Activated CD4-positive, CD25-positive, alpha-beta regulatory T cell treated with anti-CD3 and anti-CD28 coated beads, Interleukin-2, amount 50 U/mL, for 16 hours (primary cell): ENCODE measurements around the gene ABHD17A.
"Not testable (repeated sequence)": the region's sequence is repeated elsewhere in the genome, so short reads cannot be mapped to it uniquely, and the experiment has no call there.

Experiments
- DNase-seq: peaks from one replicate; pipeline ENCODE4 v3.0.0-alpha.2; 2020; ENCODE audit warnings: low read depth, low spot score

The ABHD17A gene

GRCh38 chr19:1910177-1910576, 24.9 kb upstream of the ABHD17A start:
- no peak for DNase-seq

GRCh38 chr19:1909761-1910080, 24.4 kb upstream of the ABHD17A start:
- DNase-seq = no peak

GRCh38 chr19:1908364-1908678, 23.0 kb upstream of the ABHD17A start:
- no peak for DNase-seq

- DNase-seq = no peak
These were observed 22.5 kb upstream of the ABHD17A start for GRCh38 chr19:1907563-1908363.

GRCh38 chr19:1906985-1907562, 21.8 kb upstream of the ABHD17A start:
- DNase-seq = no peak

- no peak for DNase-seq
These were observed 20.6 kb upstream of the ABHD17A start for GRCh38 chr19:1905863-1906375.

- DNase-seq = peak; percentile 94
These were observed 20.0 kb upstream of the ABHD17A start, which contains the start of the genes ADAT3 and SCAMP4 for GRCh38 chr19:1905110-1905862. Gene ADAT3, plus strand, starts transcription at chr19:1905399. Its CDS starts 6,649 bp downstream, at chr19:1912048. Gene SCAMP4, plus strand, starts transcription at chr19:1905399. Its CDS starts 9,621 bp downstream, at chr19:1915020.

- no peak for DNase-seq
These were observed 19.5 kb upstream of the ABHD17A start for GRCh38 chr19:1904860-1905109.

- DNase-seq = no peak
These were observed 17.6 kb upstream of the ABHD17A start for GRCh38 chr19:1902923-1903322.

- no peak for DNase-seq
These were observed 16.7 kb upstream of the ABHD17A start for GRCh38 chr19:1901940-1902404.

GRCh38 chr19:1896508-1896907, 11.2 kb upstream of the ABHD17A start:
- DNase-seq = no peak

- no peak for DNase-seq
These were observed 8.5 kb upstream of the ABHD17A start for GRCh38 chr19:1893791-1894190.

GRCh38 chr19:1889907-1890306, 4.6 kb upstream of the ABHD17A start:
- DNase-seq = no peak

- DNase-seq = no peak
These were observed 3.1 kb upstream of the ABHD17A start for GRCh38 chr19:1888385-1888784.

GRCh38 chr19:1886360-1886759, 1.1 kb upstream of the ABHD17A start:
- not testable (repeated sequence) for DNase-seq

GRCh38 chr19:1884719-1885334, 469 bp downstream of the ABHD17A start:
- no peak for DNase-seq

- no peak for DNase-seq
These were observed 991 bp downstream of the ABHD17A start for GRCh38 chr19:1884291-1884718.

GRCh38 chr19:1883784-1884183, 1.5 kb downstream of the ABHD17A start:
- DNase-seq = no peak

- no peak for DNase-seq
These were observed 2.3 kb downstream of the ABHD17A start for GRCh38 chr19:1882786-1883692.

GRCh38 chr19:1882089-1882785, 3.1 kb downstream of the ABHD17A start:
- peak; percentile 51 for DNase-seq
